SJCRH30 (cell line): ENCODE data around the gene FRAS1. TPM values are rescaled to one million over a fixed set of nuclear protein-coding genes. Genes with fewer than 3 reads are reported as not detected.

Experiments
- DNase-seq, 2 experiments: peaks; one replicate each; pipeline ENCODE4 v3.0.0-alpha.2; 2015 to 2020
- H3K27ac ChIP-seq: fragments of 250-450 bp; sonication (Bioruptor Pico); 2 replicates; pipeline ENCODE4 v1.5.1; 2020; ENCODE audit warnings: mild to moderate bottlenecking, moderate library complexity
- H3K27me3 ChIP-seq: fragments of 250-450 bp; sonication (Bioruptor Pico); 2 replicates; pipeline ENCODE4 v1.5.1; 2020; ENCODE audit warnings: mild to moderate bottlenecking, moderate library complexity
- H3K36me3 ChIP-seq: fragments of 250-450 bp; sonication (Bioruptor Pico); 2 replicates; pipeline ENCODE4 v1.5.1; 2020; ENCODE audit warnings: mild to moderate bottlenecking, moderate library complexity
- H3K4me1 ChIP-seq: fragments of 250-450 bp; sonication (Bioruptor Pico); 2 replicates; pipeline ENCODE4 v1.5.1; 2020; ENCODE audit warnings: mild to moderate bottlenecking, moderate library complexity
- H3K4me3 ChIP-seq: fragments of 250-450 bp; sonication (Bioruptor Pico); 2 replicates; pipeline ENCODE4 v1.5.1; 2020; ENCODE audit warnings: mild to moderate bottlenecking, moderate library complexity
- H3K9me3 ChIP-seq: fragments of 250-450 bp; sonication (Bioruptor Pico); replicated peaks from 2 replicates; pipeline ENCODE4 v1.5.1; 2020; ENCODE audit warnings: mild to moderate bottlenecking, moderate library complexity
- total RNA-seq: library from RNA; depleted of rRNA; stranded (reverse); fragments of >200 nt; shearing (Covaris generic); gene quantifications from 2 replicates; pipeline ENCODE4 v1.2.3, GENCODE V29; 2014

The FRAS1 gene
- total RNA-seq, 1 experiment from 2014 or later: 32.8 TPM

DNA sequence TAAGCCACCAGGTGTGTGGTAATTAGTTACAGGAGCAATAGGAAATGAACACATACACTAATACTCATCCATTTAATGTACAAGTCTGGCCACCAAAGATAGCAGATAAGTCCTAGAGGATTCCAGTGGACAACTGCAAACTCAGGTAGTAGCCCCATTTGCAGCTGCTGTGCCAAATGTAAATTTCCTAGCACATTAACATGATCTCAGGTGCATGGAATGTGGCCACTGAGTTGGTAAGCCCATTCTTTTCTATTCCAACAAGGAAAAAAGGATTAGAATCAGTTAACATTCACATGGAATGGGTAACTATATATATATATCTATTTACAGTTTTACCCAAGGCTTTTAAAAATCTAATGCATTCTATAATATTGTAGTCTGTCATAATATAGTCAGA, 23.3 kb upstream of the FRAS1 start:
- peak; percentile 42 for DNase-seq
- no peak overlapping the region for H3K4me3 ChIP-seq
- H3K27me3 ChIP-seq: no peaks in the 10 kb centered on the region
- H3K27ac ChIP-seq: no peak overlapping the region
- peaks cover 22% of the 10 kb centered on the region for H3K4me1 ChIP-seq
- H3K9me3 ChIP-seq: no peaks in the 10 kb centered on the region; the same call in 1 of the 2 replicates
- H3K36me3 ChIP-seq: no peaks in the 10 kb centered on the region

DNA sequence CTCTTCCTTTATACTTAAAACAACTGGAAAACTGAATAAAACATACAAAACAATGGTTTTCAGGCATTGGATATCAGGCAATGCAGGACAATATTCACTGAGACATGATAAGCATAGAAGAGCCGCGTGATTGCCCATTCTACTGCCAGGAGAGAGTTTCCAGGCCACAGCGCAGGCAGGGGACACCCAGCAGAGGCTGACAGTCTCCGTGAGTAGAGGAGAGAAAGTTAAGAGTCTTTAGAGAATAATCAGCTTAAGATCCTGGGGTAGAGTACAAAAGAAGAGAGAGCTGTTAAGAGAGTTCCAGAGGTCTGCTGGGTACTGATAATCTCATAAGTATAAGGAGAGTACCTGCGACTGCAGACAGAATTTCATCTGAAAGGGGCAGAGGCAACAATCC, 18.4 kb upstream of the FRAS1 start:
- no peak for DNase-seq
- no peak overlapping the region for H3K4me3 ChIP-seq
- peaks cover 8% of the 10 kb centered on the region for H3K4me1 ChIP-seq

DNA sequence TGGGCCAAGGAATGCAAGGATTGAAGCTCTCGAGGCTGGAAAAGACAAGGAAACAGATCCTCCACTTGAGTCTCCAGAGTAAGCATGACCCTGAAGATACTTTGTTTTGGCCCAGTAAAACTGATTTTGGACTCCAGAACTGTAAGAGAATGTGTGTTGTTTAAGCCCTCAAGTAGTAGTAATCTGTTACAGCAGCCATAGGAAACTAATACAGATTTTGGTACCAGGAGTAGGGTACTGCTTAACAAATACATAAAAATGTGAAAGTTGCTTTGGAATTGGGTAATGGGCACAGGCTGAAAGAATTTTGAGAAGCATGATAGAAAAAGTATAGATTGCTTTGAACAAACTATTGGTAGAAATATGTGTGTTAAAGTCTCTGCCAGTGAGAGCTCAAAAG, 17.4 kb upstream of the FRAS1 start:
- Histone ChIP-seq H3K27ac (no peak overlapping the region), H3K4me3 (no peak overlapping the region), H3K36me3 (no peaks in the 10 kb centered on the region), H3K27me3 (no peaks in the 10 kb centered on the region), H3K9me3 (peaks cover 14% of the 10 kb centered on the region), H3K4me1 (no peaks in the 10 kb centered on the region)
- DNase-seq: no peak

More for the DNA sequence above, 18.4 kb upstream of the FRAS1 start:
- peaks cover 14% of the 10 kb centered on the region for H3K9me3 ChIP-seq
- no peaks in the 10 kb centered on the region for H3K36me3 ChIP-seq
- no peak overlapping the region for H3K27ac ChIP-seq
- no peaks in the 10 kb centered on the region for H3K27me3 ChIP-seq

DNA sequence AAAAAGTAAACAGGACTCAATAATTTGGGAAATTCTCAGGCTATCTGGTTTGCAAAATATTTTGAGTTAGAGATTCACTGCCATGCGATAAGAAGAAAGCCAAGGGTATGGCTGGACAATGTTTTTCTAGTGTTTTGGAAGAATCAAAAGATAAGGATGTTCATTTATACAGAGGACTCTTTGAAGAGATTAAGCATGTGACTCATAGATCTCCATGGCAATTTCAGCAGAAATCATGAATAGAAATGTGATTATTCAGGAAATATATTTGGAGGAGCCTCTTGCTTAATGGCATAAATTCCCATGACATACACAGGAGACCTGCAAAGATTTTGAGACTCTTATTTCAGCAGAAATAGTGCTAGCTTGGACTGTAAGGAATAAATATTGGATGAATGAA, 16.7 kb upstream of the FRAS1 start:
- no peak for DNase-seq

DNA sequence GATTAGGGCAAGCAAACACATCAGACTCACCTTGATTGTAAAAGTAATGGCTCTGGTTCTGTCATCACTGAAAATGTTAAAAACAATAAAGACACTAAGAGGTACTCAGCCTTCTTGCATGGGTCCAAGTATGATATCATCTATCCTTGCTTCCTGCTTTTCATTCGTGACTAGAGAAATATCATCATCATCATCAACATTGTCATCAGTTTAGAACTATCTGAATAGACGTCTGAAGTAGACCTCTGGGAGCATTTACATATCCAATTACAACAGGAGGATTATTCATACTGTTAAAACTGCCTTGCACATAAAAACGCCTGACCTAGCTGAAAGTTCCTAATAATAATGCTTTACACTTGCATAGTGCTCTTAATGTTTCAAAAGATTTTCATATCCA, 9.8 kb upstream of the FRAS1 start:
- no peaks in the 10 kb centered on the region for H3K27me3 ChIP-seq
- no peak for DNase-seq
- no peak overlapping the region for H3K4me3 ChIP-seq
- peaks cover 3% of the 10 kb centered on the region; the same call in 1 of the 2 replicates for H3K4me1 ChIP-seq
- H3K27ac ChIP-seq: no peak overlapping the region
- H3K36me3 ChIP-seq: no peaks in the 10 kb centered on the region
- peaks cover 5% of the 10 kb centered on the region; the same call in 1 of the 2 replicates for H3K9me3 ChIP-seq

More for the DNA sequence above, 16.7 kb upstream of the FRAS1 start:
- Histone ChIP-seq H3K36me3 (no peaks in the 10 kb centered on the region), H3K27me3 (no peaks in the 10 kb centered on the region), H3K4me3 (no peak overlapping the region), H3K9me3 (peaks cover 14% of the 10 kb centered on the region), H3K27ac (no peak overlapping the region), H3K4me1 (no peaks in the 10 kb centered on the region)

DNA sequence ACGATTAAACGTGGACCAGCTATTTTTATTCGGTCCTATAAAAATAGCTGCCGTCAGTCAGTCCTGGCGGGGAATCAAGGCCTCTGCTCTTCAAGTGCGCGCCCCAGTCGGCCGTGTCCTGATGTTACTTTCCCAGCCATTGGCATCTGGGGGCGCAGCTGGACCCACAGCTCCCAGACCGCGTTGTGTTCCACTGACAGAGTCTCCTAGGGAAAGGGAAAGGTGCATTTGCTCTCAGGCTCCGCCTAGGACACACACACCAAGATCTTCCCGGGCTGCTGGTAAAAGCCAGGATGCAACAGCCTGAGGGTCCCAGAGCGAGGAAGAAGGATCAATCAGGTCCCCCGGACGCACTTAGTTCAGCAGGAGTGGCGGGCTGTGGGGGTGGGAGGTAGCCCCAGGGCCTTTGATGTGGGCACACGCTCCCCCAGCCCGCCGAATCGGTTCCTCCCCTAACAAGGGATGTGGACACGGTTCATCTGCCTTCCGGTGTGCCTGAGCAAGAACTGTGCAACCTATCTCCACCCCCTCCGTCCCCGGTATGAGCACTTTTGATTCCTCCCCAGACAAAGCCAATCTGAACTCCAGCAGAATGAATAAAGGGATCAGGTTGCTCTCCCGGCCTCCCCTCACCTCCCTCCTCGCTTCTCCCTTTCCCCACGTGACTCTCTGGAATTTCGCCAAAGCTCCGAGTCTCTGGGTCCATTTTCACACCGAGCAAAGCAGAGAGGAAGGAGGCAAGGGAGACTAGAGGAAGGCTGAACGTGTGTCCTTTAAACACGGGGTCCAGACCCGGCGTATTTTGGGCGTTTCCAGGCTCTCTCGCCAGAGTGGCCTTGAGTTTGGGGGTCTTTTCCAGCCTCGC, 626 bp upstream of the FRAS1 start:
- DNase-seq: peak; percentile 94 to 99
- H3K27ac ChIP-seq: peak overlapping the region; percentile 84

DNA sequence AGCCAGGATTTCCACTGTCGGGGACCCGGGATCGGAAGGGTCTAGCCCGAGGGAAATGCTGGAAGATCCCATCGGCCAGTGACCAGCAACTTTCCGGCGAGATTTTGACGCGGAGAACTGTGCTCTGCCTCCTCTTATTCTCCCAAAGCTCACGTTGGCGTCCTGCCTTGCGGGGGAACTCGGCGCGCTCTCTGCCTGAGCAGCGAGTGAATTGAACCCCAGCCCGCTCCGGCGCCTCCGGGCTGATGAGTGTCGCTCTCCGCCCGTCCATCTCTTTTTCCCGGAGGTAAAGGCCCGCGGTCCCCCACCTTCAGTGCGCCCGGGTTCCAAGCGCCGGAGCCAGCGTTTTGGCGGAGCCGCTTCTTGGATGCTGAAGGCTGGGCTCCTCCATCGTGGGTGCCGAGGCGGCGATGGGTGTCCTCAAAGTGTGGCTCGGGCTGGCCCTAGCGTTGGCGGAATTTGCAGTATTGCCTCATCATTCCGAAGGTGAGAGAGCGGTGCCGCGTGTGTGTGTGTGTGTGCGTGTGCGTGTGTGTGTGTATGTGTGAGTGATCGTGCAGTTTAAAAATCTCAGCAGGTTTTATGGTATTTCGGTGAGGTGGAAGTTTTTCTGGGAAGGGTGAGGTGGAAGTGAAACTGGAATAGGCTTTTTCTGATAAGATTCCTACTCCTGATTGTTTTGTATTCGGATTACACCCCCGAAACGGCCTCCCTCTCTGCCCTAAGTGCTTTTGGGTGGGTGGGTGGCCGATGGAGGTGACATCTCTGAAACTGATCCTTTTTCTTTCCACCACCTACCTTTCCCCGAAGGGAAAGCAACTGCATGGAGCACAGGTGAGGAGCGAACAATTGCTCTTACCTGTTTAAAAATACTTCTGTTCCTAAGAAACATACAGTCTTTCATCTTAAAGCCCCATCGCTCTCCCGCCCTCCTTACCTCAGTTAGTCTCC, 752 bp downstream of the FRAS1 start:
- no peaks in the 10 kb centered on the region for H3K9me3 ChIP-seq
- no peaks in the 10 kb centered on the region for H3K4me1 ChIP-seq
- DNase-seq: peak; percentile 73 to 81
- H3K36me3 ChIP-seq: no peaks in the 10 kb centered on the region
- H3K27ac ChIP-seq: peak overlapping the region; percentile 84
- peak overlapping the region; percentile 68 for H3K4me3 ChIP-seq
- H3K27me3 ChIP-seq: no peaks in the 10 kb centered on the region

More for the DNA sequence above, 626 bp upstream of the FRAS1 start:
- H3K4me3 ChIP-seq: peak overlapping the region; percentile 68
- no peaks in the 10 kb centered on the region for H3K36me3 ChIP-seq
- H3K9me3 ChIP-seq: no peaks in the 10 kb centered on the region; the same call in 1 of the 2 replicates
- H3K4me1 ChIP-seq: peaks cover 3% of the 10 kb centered on the region; the same call in 1 of the 2 replicates
- no peaks in the 10 kb centered on the region for H3K27me3 ChIP-seq

DNA sequence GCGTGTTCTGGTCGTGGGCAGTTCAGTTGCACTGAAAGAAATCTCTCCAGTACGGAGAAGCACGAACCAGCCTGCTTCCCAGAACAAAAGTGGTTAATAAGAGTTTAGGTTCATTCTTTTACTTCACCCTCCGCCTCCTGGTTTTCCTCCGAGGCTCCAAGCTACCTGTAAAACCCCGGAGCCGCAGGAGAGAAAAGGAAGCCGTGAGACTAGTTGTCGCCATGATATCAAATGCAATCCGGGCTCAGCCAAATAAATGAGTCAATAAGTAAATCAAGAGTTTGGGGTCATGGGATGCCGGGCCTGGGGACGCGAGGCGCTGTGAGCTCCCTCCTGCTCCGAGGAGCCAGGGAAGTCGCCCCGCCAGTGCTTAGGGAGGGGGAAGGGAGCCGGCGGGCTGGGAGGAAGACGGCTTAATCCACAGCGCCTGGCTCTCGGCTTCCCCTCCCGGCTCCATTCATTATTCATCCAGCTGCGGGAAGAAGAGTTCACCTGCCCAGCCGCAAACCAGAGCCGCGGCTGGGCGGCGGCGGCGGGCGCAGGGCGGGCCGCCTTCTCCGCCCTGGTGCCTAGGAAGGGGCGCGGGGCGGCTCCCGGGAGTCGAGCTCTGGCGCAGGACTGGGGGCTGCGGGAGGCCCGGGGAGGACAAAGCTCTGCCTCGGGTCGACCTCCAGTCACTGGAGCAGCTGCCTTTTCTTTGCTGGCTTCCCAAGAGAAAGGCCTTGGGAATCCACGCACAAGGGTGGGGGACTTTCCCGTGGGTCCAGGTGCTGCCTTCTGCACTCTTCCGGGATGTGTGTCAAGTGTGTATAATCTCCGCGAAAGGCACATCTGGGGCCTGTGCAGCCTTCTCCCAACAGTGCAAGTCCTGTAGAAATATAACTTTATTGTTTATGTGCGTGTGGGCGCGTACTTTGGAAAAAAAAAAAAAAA, 1.7 kb downstream of the FRAS1 start:
- Histone ChIP-seq H3K27me3 (no peaks in the 10 kb centered on the region), H3K36me3 (no peaks in the 10 kb centered on the region), H3K4me3 (peak overlapping the region; percentile 68), H3K4me1 (no peaks in the 10 kb centered on the region), H3K27ac (peak overlapping the region; percentile 84), H3K9me3 (no peaks in the 10 kb centered on the region)
- DNase-seq: peak; percentile 80 to 88

DNA sequence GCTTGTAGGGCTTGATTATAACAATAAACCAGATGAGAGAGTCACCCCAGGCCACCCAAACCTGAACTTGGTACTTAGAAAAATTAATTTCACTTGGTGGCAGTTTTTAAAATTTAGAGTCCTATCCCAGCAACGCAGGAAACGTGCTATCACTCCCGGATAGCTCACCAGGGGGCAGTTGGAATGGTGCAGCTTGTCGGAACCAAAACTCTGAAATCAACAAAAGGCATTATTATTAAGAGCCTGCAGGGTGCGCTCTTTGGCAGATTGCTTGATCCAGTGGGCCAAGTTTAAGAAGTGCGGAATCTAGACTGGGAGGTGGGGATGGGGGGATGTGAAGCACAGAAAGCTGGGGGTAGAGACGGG, 2.4 kb downstream of the FRAS1 start:
- H3K4me3 ChIP-seq: peak overlapping the region; percentile 68
- H3K4me1 ChIP-seq: no peaks in the 10 kb centered on the region
- H3K9me3 ChIP-seq: no peaks in the 10 kb centered on the region
- peak overlapping the region; percentile 84 for H3K27ac ChIP-seq
- no peaks in the 10 kb centered on the region for H3K27me3 ChIP-seq
- H3K36me3 ChIP-seq: no peaks in the 10 kb centered on the region
- DNase-seq: peak; percentile 83 to 98

DNA sequence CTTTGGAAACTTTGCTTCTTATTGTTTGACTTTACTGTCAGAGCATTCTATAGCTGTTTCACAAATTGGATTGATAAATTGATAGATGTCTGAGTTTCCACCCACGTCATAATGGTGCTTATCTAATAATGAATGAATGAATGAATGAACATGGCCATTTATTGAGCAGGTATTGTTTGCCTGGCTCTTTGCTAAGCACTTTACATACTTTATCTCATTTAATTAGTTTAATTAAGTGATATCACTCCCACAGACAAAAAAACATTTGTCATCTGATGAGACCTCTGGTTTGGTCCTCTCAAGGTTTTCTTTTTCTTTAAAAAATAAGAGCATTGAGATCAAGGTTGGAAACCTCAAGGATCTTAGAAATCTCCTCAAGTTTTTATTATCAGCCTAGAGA, 2.8 kb downstream of the FRAS1 start:
- no peaks in the 10 kb centered on the region for H3K4me1 ChIP-seq
- H3K27ac ChIP-seq: no peak overlapping the region
- no peak overlapping the region for H3K4me3 ChIP-seq
- no peaks in the 10 kb centered on the region for H3K9me3 ChIP-seq
- H3K27me3 ChIP-seq: no peaks in the 10 kb centered on the region
- DNase-seq: no peak
- no peaks in the 10 kb centered on the region for H3K36me3 ChIP-seq

DNA sequence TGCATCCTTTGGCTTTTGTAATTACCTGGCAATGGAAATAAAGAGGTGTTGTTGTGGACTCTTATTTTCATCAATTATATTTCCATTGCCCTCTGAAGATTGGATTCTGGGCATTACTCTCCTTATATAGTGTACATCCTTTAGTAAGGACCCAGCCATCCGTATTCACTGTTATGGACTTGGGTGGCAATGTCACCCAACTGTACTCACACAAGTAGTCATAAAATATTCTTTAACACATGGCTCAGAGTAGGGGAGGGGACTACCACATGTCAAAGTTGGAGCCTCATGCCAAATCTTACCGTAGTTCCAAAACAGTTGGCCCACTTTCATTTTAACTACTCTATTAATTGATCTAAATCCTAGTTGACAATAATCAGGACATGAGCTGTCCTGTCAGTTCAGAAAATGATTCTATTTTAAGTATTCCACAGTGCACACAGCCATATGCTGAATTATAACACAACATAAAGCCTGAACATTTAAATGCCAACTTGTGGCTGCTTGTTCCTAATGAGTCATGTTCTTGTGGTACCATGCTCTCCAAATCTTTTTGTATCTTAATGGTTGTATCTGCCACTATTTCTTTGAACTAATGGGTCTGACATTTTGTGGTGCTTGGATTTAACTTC, 4.9 kb downstream of the FRAS1 start:
- Histone ChIP-seq H3K4me3 (no peak overlapping the region), H3K27ac (no peak overlapping the region), H3K9me3 (no peaks in the 10 kb centered on the region), H3K4me1 (peaks cover 16% of the 10 kb centered on the region), H3K27me3 (no peaks in the 10 kb centered on the region), H3K36me3 (peaks cover 3% of the 10 kb centered on the region; the same call in 1 of the 2 replicates)
- DNase-seq: no peak

DNA sequence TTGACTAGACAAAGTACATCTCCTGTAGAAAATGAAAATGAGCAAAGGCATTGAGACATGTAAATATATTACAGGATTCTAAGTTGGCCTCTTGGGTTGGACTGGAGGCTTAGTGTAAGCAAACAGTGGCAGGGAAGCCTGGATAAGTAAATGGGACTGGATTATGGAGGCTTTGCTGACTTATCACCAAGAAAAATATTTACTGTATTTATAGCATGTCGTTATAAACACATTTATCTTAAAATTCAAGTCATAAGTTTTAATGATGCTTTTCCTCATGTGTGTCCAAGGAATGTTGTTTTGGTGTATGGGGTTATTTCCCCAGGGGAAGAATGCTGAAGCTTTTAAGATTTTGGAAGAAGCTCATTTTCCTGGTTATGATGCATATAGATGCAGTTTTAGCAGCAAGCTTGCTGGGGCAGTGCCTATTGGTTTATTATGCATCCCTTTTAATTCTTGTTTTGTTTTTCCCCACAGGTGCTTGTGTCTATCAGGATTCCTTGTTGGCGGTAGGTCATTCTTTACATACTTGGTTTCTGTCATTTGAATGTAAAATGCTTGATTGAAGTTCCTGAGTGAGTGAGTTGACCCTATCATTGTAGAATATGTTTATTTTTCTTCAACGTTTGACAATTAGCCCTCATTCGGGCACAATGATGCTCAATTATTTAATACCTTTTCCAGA, 8.5 kb downstream of the FRAS1 start:
- no peaks in the 10 kb centered on the region for H3K9me3 ChIP-seq
- DNase-seq: peak; percentile 24 to 53
- H3K36me3 ChIP-seq: peaks cover 4% of the 10 kb centered on the region; the same call in 1 of the 2 replicates
- H3K4me1 ChIP-seq: peaks cover 34% of the 10 kb centered on the region
- no peaks in the 10 kb centered on the region for H3K27me3 ChIP-seq
- no peak overlapping the region for H3K4me3 ChIP-seq
- peak overlapping the region; percentile 5; the same call in 1 of the 2 replicates for H3K27ac ChIP-seq

DNA sequence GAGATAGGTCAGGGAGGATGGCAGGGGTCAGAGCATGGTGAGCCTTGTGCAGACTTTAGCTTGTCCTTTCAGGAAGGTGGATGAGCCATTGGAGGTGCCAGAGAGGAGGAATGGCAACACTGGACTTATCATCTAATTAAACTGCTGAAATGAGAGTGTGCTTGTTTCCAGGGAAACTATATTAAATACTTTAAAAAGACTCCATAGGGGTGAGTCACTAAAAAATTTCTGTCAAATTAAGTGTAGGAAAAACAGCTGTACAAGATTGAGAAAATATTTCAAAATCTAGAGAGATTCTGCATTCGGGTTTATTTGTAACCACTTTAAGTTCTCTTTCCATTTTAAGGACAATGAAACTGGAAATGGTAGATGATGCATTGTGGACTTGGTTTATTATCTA, 11.4 kb downstream of the FRAS1 start:
- Histone ChIP-seq H3K27me3 (no peaks in the 10 kb centered on the region), H3K27ac (no peak overlapping the region), H3K9me3 (no peaks in the 10 kb centered on the region; the same call in 1 of the 2 replicates), H3K36me3 (peaks cover 14% of the 10 kb centered on the region; the same call in 1 of the 2 replicates), H3K4me1 (peaks cover 44% of the 10 kb centered on the region), H3K4me3 (no peak overlapping the region)
- no peak for DNase-seq
